Activated T-cell treated with anti-CD3 and anti-CD28 coated beads, Interleukin-2, amount 50 U/mL, for 24 hours (primary cell): ENCODE measurements around the gene CTNNA3.
"Not testable (repeated sequence)": the region's sequence is repeated elsewhere in the genome, so short reads cannot be mapped to it uniquely, and the experiment has no call there.

Experiments
- DNase-seq: peaks from one replicate; pipeline ENCODE4 v3.0.0-alpha.2; 2020
- H3K27ac Mint-ChIP-seq: 2 replicates; pipeline ENCODE4 v1.8.0; 2020; ENCODE audit warnings: mild to moderate bottlenecking, mixed read lengths
- H3K27me3 Mint-ChIP-seq: 2 replicates; pipeline ENCODE4 v1.8.0; 2020; ENCODE audit warnings: mixed read lengths
- H3K36me3 Mint-ChIP-seq: 2 replicates; pipeline ENCODE4 v1.8.0; 2020; ENCODE audit warnings: low read depth, mixed read lengths
- H3K4me1 Mint-ChIP-seq: 2 replicates; pipeline ENCODE4 v1.8.0; 2020; ENCODE audit warnings: low read depth, mixed read lengths
- H3K4me3 Mint-ChIP-seq: 2 replicates; pipeline ENCODE4 v1.8.0; 2020; ENCODE audit warnings: mild to moderate bottlenecking, moderate library complexity, mixed read lengths
- H3K9me3 Mint-ChIP-seq: 2 replicates; pipeline ENCODE4 v1.8.0; 2020; ENCODE audit warnings: mixed read lengths

The CTNNA3 gene

DNA sequence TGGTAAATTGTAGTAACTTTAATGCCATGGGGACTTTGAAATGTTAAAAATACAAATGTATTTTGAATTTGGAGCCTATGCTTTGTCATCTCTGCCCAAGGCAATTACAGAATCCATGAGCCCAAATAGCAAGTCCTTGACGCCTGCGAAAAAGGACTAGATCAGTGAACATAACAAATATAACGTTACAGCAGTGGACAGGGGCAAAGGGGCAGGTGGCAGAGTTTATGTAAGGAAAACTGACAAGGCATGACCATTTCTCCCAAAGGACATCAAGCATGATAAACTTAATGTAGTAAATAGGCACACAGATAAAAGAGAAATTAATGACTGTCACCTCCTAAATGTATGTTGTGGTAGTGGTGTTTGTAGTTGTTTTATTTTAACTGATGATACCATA lies 473.1 kb downstream of the CTNNA3 start:
- no peak for DNase-seq
- Mint-ChIP-seq H3K4me3 (no peak overlapping the region), H3K27ac (no peak overlapping the region)

GRCh38 chr10:67221939-67222494 lies 474.0 kb downstream of the CTNNA3 start:
- peaks cover 8% of the 10 kb centered on the region for H3K9me3 Mint-ChIP-seq
- H3K4me1 Mint-ChIP-seq = no peaks in the 10 kb centered on the region
- no peak overlapping the region for H3K4me3 Mint-ChIP-seq
- no peak overlapping the region for H3K27ac Mint-ChIP-seq
- peaks cover 7% of the 10 kb centered on the region for H3K27me3 Mint-ChIP-seq
- H3K36me3 Mint-ChIP-seq = no peaks in the 10 kb centered on the region
- no peak for DNase-seq

More for the DNA sequence above, 473.1 kb downstream of the CTNNA3 start:
- Mint-ChIP-seq H3K36me3 (no peaks in the 10 kb centered on the region), H3K27me3 (peaks cover 9% of the 10 kb centered on the region), H3K9me3 (peaks cover 8% of the 10 kb centered on the region), H3K4me1 (no peaks in the 10 kb centered on the region)

DNA sequence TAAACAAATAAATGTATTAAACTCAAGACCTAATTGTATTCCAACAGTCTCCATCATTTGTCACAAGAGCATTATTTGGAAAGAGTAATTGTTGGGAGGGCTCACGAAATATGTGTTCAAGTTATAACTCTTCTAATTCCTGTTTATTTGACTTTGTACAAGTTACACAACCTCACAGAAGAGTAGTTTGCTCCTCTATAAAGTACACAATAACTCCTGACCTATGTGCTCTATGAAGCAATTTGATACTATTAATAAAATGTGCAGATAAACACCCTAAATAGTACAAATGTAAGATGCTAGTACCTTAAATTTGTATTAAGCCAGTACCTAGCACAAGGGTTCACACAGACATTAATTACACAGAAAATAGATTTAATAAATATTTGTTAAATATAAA lies 484.3 kb downstream of the CTNNA3 start:
- no peaks in the 10 kb centered on the region for H3K27me3 Mint-ChIP-seq
- H3K36me3 Mint-ChIP-seq = no peaks in the 10 kb centered on the region
- H3K9me3 Mint-ChIP-seq = no peaks in the 10 kb centered on the region
- no peak overlapping the region for H3K4me3 Mint-ChIP-seq
- H3K27ac Mint-ChIP-seq = no peak overlapping the region
- DNase-seq = no peak
- H3K4me1 Mint-ChIP-seq = no peaks in the 10 kb centered on the region

DNA sequence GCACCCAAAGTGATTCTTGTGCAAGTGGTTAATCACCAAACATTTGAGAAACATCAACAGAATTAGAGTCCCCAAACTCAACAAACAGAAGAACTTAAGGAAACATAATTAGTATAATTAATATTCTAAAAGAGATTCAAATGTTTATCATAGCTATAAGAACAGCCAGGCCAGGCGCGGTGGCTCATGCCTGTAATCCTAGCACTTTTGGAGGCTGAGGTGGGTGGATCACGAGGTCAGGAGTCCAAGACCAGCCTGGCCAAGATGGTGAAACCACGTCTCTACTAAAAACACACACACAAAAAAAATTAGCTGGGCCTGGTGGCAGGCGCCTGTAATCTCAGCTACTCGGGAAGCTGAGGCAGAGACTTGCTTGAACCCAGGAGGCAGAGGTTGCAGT lies 488.1 kb downstream of the CTNNA3 start:
- H3K4me3 Mint-ChIP-seq, H3K27me3 Mint-ChIP-seq, DNase-seq, H3K9me3 Mint-ChIP-seq, H3K4me1 Mint-ChIP-seq, H3K27ac Mint-ChIP-seq, H3K36me3 Mint-ChIP-seq: not testable (repeated sequence)

DNA sequence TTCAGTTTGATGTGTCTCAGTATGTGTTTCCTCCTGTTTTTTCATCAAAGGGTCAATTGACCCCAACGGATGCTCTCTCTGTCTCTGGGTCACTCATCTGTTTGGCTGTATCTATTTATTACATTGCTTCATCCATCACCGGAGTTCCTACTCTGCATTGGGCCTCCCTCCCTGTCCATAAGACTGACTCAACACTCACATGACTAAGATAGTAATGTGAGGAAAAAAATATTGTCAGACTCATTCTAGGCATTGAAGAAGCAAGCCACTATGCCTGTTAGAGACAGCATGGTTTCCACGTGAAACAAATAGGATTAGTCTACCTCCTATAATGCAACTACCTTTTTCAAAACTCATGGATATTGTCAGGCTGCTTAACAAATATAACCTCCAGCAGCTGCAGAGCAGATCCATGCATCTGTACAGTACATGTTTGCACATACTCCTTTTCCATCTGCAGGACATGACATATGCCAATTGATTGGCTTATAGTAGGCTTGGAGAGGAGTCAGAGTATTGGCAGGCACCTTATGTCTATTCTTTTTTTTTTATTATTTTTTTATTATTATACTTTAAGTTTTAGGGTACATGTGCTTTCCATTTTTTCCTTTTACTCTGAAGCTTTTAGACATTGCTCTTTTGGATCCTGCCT lies 495.0 kb downstream of the CTNNA3 start:
- no peak for DNase-seq
- Mint-ChIP-seq H3K4me3 (no peak overlapping the region), H3K36me3 (no peaks in the 10 kb centered on the region), H3K27me3 (no peaks in the 10 kb centered on the region), H3K4me1 (peaks cover 2% of the 10 kb centered on the region), H3K27ac (no peak overlapping the region), H3K9me3 (no peaks in the 10 kb centered on the region)

- DNase-seq = no peak
- no peaks in the 10 kb centered on the region for H3K36me3 Mint-ChIP-seq
- H3K27ac Mint-ChIP-seq = no peak overlapping the region
- H3K4me1 Mint-ChIP-seq = no peaks in the 10 kb centered on the region
- H3K9me3 Mint-ChIP-seq = peaks cover 4% of the 10 kb centered on the region
- no peaks in the 10 kb centered on the region for H3K27me3 Mint-ChIP-seq
- H3K4me3 Mint-ChIP-seq = no peak overlapping the region
Observed at GRCh38 chr10:67175354-67175753, 520.6 kb downstream of the CTNNA3 start.

GRCh38 chr10:67173787-67174186 lies 522.2 kb downstream of the CTNNA3 start:
- H3K4me3 Mint-ChIP-seq = no peak overlapping the region
- H3K36me3 Mint-ChIP-seq = no peaks in the 10 kb centered on the region
- no peak for DNase-seq
- H3K27me3 Mint-ChIP-seq = no peaks in the 10 kb centered on the region
- no peaks in the 10 kb centered on the region for H3K4me1 Mint-ChIP-seq
- H3K9me3 Mint-ChIP-seq = peaks cover 9% of the 10 kb centered on the region
- H3K27ac Mint-ChIP-seq = no peak overlapping the region

DNA sequence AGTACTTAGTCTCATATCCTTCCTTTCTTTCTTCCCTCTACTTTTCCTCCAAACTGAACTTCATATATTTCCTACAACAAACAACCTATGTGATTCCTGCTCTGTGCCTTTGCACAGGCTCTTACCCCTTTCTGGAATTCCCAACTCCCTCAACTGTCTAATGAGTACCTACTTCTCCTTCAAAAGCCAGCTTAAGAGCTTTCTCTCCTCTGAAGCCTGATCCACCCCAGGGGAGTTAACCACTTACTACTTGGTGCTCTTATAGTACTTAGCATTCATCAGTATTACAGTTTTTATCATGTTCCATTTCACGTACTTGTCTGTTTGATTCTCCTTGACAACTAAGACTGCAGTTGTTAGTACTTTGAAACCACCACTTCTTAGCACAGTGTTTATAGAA lies 524.0 kb downstream of the CTNNA3 start:
- Mint-ChIP-seq H3K9me3 (peaks cover 17% of the 10 kb centered on the region), H3K4me1 (no peaks in the 10 kb centered on the region), H3K27ac (no peak overlapping the region), H3K36me3 (no peaks in the 10 kb centered on the region), H3K27me3 (no peaks in the 10 kb centered on the region), H3K4me3 (no peak overlapping the region)
- no peak for DNase-seq

DNA sequence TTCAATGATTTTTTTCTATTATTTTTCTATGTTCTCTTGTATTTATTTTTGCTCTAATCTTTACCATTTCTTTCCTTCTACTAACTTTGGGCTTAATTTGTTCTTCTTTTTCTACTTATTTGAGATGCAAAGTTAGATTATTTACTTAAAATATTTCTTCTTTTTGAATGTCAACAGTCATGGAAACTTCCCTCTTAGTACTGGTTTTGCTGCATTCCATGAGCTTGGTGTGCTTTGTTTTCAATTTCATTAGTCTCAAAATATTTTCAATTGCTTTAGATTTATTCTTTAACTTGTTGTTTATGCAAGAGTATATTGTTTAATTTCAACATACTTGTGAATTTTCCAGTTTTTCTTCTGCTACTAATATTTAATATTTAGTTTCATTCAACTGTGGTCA lies 539.8 kb downstream of the CTNNA3 start:
- Mint-ChIP-seq H3K27ac (no peak overlapping the region), H3K4me3 (no peak overlapping the region), H3K9me3 (peaks cover 17% of the 10 kb centered on the region), H3K4me1 (no peaks in the 10 kb centered on the region), H3K27me3 (no peaks in the 10 kb centered on the region), H3K36me3 (no peaks in the 10 kb centered on the region)
- no peak for DNase-seq

- no peaks in the 10 kb centered on the region for H3K27me3 Mint-ChIP-seq
- H3K9me3 Mint-ChIP-seq = no peaks in the 10 kb centered on the region
- H3K27ac Mint-ChIP-seq = no peak overlapping the region
- H3K4me3 Mint-ChIP-seq = no peak overlapping the region
- no peak for DNase-seq
- no peaks in the 10 kb centered on the region for H3K4me1 Mint-ChIP-seq
- no peaks in the 10 kb centered on the region for H3K36me3 Mint-ChIP-seq
Observed at GRCh38 chr10:67151471-67151870, 544.5 kb downstream of the CTNNA3 start.

DNA sequence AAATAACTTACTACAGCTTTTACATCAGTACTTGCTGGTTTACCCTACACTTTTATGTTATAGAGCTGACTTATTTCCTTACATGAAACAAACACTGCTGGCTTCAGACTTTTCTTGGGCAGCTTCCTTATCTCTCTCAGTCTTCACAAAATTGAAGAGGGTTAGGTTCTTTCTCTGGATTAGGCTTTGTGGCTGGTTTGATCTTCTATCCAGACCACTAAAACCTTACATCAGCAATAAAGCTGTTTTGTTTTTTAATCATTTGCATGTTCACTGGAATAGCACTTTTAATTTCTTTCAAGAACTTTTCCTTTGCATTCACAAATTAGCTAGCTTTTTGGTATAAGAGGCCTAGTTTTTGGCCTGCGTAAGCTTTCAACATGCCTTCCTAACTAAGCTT lies 551.5 kb downstream of the CTNNA3 start:
- no peak for DNase-seq
- Mint-ChIP-seq H3K4me1 (no peaks in the 10 kb centered on the region), H3K27ac (no peak overlapping the region), H3K27me3 (no peaks in the 10 kb centered on the region), H3K36me3 (no peaks in the 10 kb centered on the region), H3K4me3 (no peak overlapping the region), H3K9me3 (peaks cover 2% of the 10 kb centered on the region)

- no peak overlapping the region for H3K4me3 Mint-ChIP-seq
- peaks cover 2% of the 10 kb centered on the region for H3K9me3 Mint-ChIP-seq
- H3K4me1 Mint-ChIP-seq = no peaks in the 10 kb centered on the region
- H3K36me3 Mint-ChIP-seq = no peaks in the 10 kb centered on the region
- no peaks in the 10 kb centered on the region for H3K27me3 Mint-ChIP-seq
- DNase-seq = no peak
- H3K27ac Mint-ChIP-seq = no peak overlapping the region
Observed at GRCh38 chr10:67141300-67141699, 554.7 kb downstream of the CTNNA3 start.

DNA sequence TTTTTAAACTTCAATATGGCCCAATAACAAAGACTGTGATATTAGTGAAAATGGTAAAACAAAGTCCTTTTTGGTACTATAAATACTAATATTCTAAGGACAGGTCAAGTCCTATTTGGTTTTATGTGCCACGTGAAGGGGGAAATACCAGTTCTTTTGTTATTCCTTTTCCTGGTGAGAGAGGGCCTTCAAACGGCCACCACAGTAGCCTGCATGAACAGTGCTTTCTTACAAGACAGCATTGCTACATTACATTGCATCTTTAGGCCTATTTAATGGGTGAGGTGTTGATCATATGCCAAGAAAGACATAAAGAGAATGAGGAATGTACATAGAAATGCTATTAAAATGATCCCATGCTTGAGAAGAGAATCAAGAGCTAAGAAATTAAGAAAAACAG lies 555.4 kb downstream of the CTNNA3 start:
- Mint-ChIP-seq H3K27ac (no peak overlapping the region), H3K4me3 (no peak overlapping the region), H3K4me1 (no peaks in the 10 kb centered on the region), H3K9me3 (peaks cover 2% of the 10 kb centered on the region), H3K36me3 (no peaks in the 10 kb centered on the region), H3K27me3 (no peaks in the 10 kb centered on the region)
- DNase-seq = no peak

DNA sequence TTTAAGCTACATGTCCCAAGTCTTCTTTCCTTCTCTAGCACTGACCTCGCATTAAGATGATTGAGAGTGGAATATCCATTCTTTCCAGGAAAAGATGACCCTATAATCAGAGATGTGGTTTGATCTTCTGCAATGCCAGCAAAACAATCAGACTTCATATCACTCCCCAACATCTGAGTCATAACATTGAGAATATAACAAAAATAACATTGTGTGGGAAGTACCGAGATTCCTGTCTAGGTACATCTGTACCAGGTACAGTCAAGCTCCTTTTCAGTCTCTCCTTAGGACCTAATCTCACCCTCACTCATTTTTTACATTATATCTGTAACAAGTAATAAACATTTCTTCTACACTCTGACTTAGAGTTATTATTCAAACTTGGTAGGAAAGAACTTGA lies 568.6 kb downstream of the CTNNA3 start:
- H3K27me3 Mint-ChIP-seq = no peaks in the 10 kb centered on the region
- H3K36me3 Mint-ChIP-seq = no peaks in the 10 kb centered on the region
- no peaks in the 10 kb centered on the region for H3K9me3 Mint-ChIP-seq
- H3K4me3 Mint-ChIP-seq = no peak overlapping the region
- no peak overlapping the region for H3K27ac Mint-ChIP-seq
- H3K4me1 Mint-ChIP-seq = no peaks in the 10 kb centered on the region
- no peak for DNase-seq

- no peak overlapping the region for H3K4me3 Mint-ChIP-seq
- H3K36me3 Mint-ChIP-seq = no peaks in the 10 kb centered on the region
- H3K4me1 Mint-ChIP-seq = no peaks in the 10 kb centered on the region
- H3K27me3 Mint-ChIP-seq = no peaks in the 10 kb centered on the region
- H3K9me3 Mint-ChIP-seq = no peaks in the 10 kb centered on the region
- no peak for DNase-seq
- no peak overlapping the region for H3K27ac Mint-ChIP-seq
Observed at GRCh38 chr10:67119651-67120050, 576.3 kb downstream of the CTNNA3 start.

- no peak overlapping the region for H3K27ac Mint-ChIP-seq
- H3K4me3 Mint-ChIP-seq = no peak overlapping the region
- no peak for DNase-seq
Observed at GRCh38 chr10:67115972-67116371, 580.0 kb downstream of the CTNNA3 start.

More at GRCh38 chr10:67115972-67116371, 580.0 kb downstream of the CTNNA3 start:
- Mint-ChIP-seq H3K9me3 (no peaks in the 10 kb centered on the region), H3K27me3 (no peaks in the 10 kb centered on the region), H3K4me1 (no peaks in the 10 kb centered on the region), H3K36me3 (no peaks in the 10 kb centered on the region)
